Measurements from ENCODE around the gene PPP1R9A.
A peak's percentile ranks its signal among the peaks of the same experiment; 100 is the strongest.

Gene PPP1R9A

DNA sequence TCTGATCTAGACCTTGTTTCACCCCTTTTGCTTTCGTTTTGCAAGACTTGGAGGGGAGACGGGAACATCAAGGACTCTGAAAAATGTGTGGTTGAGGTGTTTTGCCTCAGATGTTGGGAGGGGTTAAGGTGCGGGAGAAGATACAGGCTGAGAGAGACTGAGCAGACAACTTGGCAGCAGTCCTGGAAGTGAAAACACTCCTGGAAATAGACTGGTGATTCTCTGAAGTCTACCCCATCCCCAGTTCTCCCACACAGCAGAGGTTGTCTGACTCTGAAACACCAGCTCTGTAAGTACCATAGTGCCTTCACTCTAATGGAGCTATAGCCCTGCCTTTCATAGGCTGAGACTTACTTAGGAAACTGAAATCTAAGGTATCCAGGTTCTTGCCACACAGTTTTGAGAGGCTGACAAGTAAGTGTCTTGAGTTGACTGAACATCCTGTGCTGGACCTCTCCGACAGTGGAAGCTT is 152.5 kb downstream of the PPP1R9A start:
- no peak overlapping the region for H3K27ac ChIP-seq (ENCODE audit: low read depth, low read length)

DNA sequence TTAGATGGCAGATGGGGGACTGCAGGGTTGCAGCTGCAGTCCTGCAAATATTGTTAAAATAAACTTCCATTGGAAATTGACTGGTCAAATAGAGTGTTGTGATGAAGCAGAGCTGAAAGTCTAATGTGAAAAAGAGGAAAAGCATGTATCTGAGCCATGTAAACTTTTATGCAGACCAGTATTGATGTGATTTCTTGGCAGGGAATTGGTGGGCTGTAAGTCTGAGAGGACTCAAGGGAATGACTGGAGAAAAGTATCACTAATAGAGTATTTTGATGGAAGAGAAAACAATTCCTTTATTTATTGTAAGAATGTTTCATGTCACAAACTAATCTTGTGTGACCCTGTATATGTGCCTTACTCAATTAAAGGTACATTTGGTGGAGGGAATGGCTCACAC is 155.5 kb downstream of the PPP1R9A start:
- no peaks in the 10 kb centered on the region for H3K36me3 ChIP-seq (ENCODE audit: insufficient read depth, low read length)
- H3K4me1 ChIP-seq (ENCODE audit: control insufficient read depth, insufficient read depth, low read length, unreplicated experiment) = peaks cover 4% of the 10 kb centered on the region
- H3K79me2 ChIP-seq (ENCODE audit: control insufficient read depth, insufficient read depth, low read length, unreplicated experiment) = no peaks in the 10 kb centered on the region
- H2AFZ ChIP-seq (ENCODE audit: low read length, unreplicated experiment) = no peak overlapping the region
- H3K27me3 ChIP-seq (ENCODE audit: insufficient read depth, low read length) = no peaks in the 10 kb centered on the region
- H3K27ac ChIP-seq (ENCODE audit: low read depth, low read length) = no peak overlapping the region
- no peak overlapping the region for H3K4me3 ChIP-seq (ENCODE audit: low read depth, low read length)

More for the DNA sequence above, 152.5 kb downstream of the PPP1R9A start:
- Histone ChIP-seq H3K36me3 (ENCODE audit: insufficient read depth, low read length) (no peaks in the 10 kb centered on the region), H3K27me3 (ENCODE audit: insufficient read depth, low read length) (no peaks in the 10 kb centered on the region), H3K4me1 (ENCODE audit: control insufficient read depth, insufficient read depth, low read length, unreplicated experiment) (no peaks in the 10 kb centered on the region), H3K4me3 (ENCODE audit: low read depth, low read length) (no peak overlapping the region), H3K79me2 (ENCODE audit: control insufficient read depth, insufficient read depth, low read length, unreplicated experiment) (no peaks in the 10 kb centered on the region), H2AFZ (ENCODE audit: low read length, unreplicated experiment) (no peak overlapping the region)

DNA sequence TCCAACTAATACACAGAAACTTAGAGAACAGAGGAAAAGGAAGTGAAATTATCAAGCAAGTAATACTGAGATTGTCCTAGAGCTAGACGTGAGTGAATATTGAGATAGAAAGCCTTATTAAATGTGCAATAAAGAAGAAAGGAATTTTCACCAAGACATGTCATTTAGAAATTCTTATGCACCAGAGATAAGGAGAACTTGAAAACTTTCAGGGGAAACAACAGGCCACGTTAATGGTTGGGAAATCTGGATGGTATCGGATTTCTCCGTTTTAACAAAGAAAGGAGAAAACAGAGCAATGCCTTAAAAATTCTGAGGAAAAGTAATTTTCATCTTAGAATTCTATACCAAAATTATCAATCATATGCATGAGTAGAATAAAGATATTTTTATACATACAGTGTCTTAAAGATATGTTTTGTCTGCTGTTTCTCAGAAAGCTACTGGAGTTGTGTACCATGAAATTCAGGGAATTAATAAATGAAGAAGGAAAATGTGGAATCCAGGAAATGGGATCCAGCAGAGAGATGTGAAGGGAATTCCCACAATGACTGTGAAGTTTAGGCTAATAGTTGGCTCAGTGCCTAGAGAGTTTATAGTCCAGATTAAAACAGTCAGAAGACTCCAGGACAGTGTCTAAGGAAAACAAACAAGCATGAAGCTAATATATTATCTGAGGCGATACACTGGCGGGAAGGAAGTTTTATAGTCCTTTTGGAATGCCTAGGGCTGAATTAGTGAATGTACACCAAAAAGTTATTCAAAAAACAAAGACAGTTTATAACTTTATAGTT is 159.5 kb downstream of the PPP1R9A start:
- H3K4me1 ChIP-seq (ENCODE audit: control insufficient read depth, insufficient read depth, low read length, unreplicated experiment) = peaks cover 4% of the 10 kb centered on the region
- H3K4me3 ChIP-seq (ENCODE audit: low read depth, low read length) = no peak overlapping the region
- peak overlapping the region; percentile 54 for H2AFZ ChIP-seq (ENCODE audit: low read length, unreplicated experiment)
- H3K27me3 ChIP-seq (ENCODE audit: insufficient read depth, low read length) = no peaks in the 10 kb centered on the region
- no peaks in the 10 kb centered on the region for H3K79me2 ChIP-seq (ENCODE audit: control insufficient read depth, insufficient read depth, low read length, unreplicated experiment)
- H3K27ac ChIP-seq (ENCODE audit: low read depth, low read length) = peak overlapping the region; percentile 8; the same call in 1 of the 2 replicates
- H3K36me3 ChIP-seq (ENCODE audit: insufficient read depth, low read length) = no peaks in the 10 kb centered on the region

GRCh38 chr7:95088536-95089215 is 181.3 kb downstream of the PPP1R9A start:
- H3K4me3 ChIP-seq (ENCODE audit: low read depth, low read length) = no peak overlapping the region
- H3K79me2 ChIP-seq (ENCODE audit: control insufficient read depth, insufficient read depth, low read length, unreplicated experiment) = no peaks in the 10 kb centered on the region
- H2AFZ ChIP-seq (ENCODE audit: low read length, unreplicated experiment) = no peak overlapping the region
- H3K27me3 ChIP-seq (ENCODE audit: insufficient read depth, low read length) = no peaks in the 10 kb centered on the region
- H3K36me3 ChIP-seq (ENCODE audit: insufficient read depth, low read length) = no peaks in the 10 kb centered on the region
- no peak overlapping the region for H3K27ac ChIP-seq (ENCODE audit: low read depth, low read length)
- H3K4me1 ChIP-seq (ENCODE audit: control insufficient read depth, insufficient read depth, low read length, unreplicated experiment) = no peaks in the 10 kb centered on the region

- Histone ChIP-seq H3K79me2 (ENCODE audit: control insufficient read depth, insufficient read depth, low read length, unreplicated experiment) (no peaks in the 10 kb centered on the region), H3K36me3 (ENCODE audit: insufficient read depth, low read length) (no peaks in the 10 kb centered on the region), H2AFZ (ENCODE audit: low read length, unreplicated experiment) (no peak overlapping the region), H3K4me1 (ENCODE audit: control insufficient read depth, insufficient read depth, low read length, unreplicated experiment) (no peaks in the 10 kb centered on the region), H3K27ac (ENCODE audit: low read depth, low read length) (no peak overlapping the region), H3K27me3 (ENCODE audit: insufficient read depth, low read length) (no peaks in the 10 kb centered on the region), H3K4me3 (ENCODE audit: low read depth, low read length) (no peak overlapping the region)
These were observed 182.3 kb downstream of the PPP1R9A start for GRCh38 chr7:95089414-95090315.

DNA sequence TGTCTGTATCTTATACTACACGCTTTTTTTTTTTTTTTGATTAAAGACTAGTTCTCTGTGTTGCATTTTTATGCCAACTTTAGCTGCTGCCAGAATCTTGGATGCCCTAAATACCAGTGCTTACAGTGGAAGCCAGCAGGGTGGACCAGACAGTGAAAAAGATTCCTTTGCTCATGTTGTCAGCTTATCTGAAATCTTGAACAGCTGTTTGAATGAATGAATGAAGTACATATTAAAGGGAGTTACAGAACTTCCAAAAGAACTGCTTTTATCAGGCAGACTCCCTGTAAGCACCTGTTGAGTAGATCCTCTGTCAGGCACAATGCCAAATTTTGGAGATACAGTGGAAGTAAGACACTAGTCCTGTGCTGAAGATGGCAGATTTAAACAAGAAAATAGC is 184.9 kb downstream of the PPP1R9A start:
- no peak overlapping the region for H2AFZ ChIP-seq (ENCODE audit: low read length, unreplicated experiment)
- H3K27ac ChIP-seq (ENCODE audit: low read depth, low read length) = no peak overlapping the region
- H3K79me2 ChIP-seq (ENCODE audit: control insufficient read depth, insufficient read depth, low read length, unreplicated experiment) = no peaks in the 10 kb centered on the region
- H3K27me3 ChIP-seq (ENCODE audit: insufficient read depth, low read length) = no peaks in the 10 kb centered on the region
- H3K36me3 ChIP-seq (ENCODE audit: insufficient read depth, low read length) = no peaks in the 10 kb centered on the region
- no peaks in the 10 kb centered on the region for H3K4me1 ChIP-seq (ENCODE audit: control insufficient read depth, insufficient read depth, low read length, unreplicated experiment)
- H3K4me3 ChIP-seq (ENCODE audit: low read depth, low read length) = no peak overlapping the region

- Histone ChIP-seq H3K27me3 (ENCODE audit: insufficient read depth, low read length) (no peaks in the 10 kb centered on the region), H3K4me3 (ENCODE audit: low read depth, low read length) (no peak overlapping the region), H3K4me1 (ENCODE audit: control insufficient read depth, insufficient read depth, low read length, unreplicated experiment) (no peaks in the 10 kb centered on the region), H3K36me3 (ENCODE audit: insufficient read depth, low read length) (no peaks in the 10 kb centered on the region), H3K79me2 (ENCODE audit: control insufficient read depth, insufficient read depth, low read length, unreplicated experiment) (no peaks in the 10 kb centered on the region), H3K27ac (ENCODE audit: low read depth, low read length) (no peak overlapping the region), H2AFZ (ENCODE audit: low read length, unreplicated experiment) (no peak overlapping the region)
These were observed 188.0 kb downstream of the PPP1R9A start for GRCh38 chr7:95095259-95095965.

- H3K27me3 ChIP-seq (ENCODE audit: insufficient read depth, low read length) = no peaks in the 10 kb centered on the region
- no peaks in the 10 kb centered on the region for H3K4me1 ChIP-seq (ENCODE audit: control insufficient read depth, insufficient read depth, low read length, unreplicated experiment)
- H3K36me3 ChIP-seq (ENCODE audit: insufficient read depth, low read length) = no peaks in the 10 kb centered on the region
- H3K27ac ChIP-seq (ENCODE audit: low read depth, low read length) = no peak overlapping the region
- H2AFZ ChIP-seq (ENCODE audit: low read length, unreplicated experiment) = no peak overlapping the region
- H3K4me3 ChIP-seq (ENCODE audit: low read depth, low read length) = no peak overlapping the region
- H3K79me2 ChIP-seq (ENCODE audit: control insufficient read depth, insufficient read depth, low read length, unreplicated experiment) = no peaks in the 10 kb centered on the region
These were observed 188.7 kb downstream of the PPP1R9A start for GRCh38 chr7:95095966-95096540.

GRCh38 chr7:95097291-95097690 is 189.9 kb downstream of the PPP1R9A start:
- peaks cover under 1% of the 10 kb centered on the region for H3K4me1 ChIP-seq (ENCODE audit: control insufficient read depth, insufficient read depth, low read length, unreplicated experiment)
- no peak overlapping the region for H3K27ac ChIP-seq (ENCODE audit: low read depth, low read length)
- H3K27me3 ChIP-seq (ENCODE audit: insufficient read depth, low read length) = no peaks in the 10 kb centered on the region

DNA sequence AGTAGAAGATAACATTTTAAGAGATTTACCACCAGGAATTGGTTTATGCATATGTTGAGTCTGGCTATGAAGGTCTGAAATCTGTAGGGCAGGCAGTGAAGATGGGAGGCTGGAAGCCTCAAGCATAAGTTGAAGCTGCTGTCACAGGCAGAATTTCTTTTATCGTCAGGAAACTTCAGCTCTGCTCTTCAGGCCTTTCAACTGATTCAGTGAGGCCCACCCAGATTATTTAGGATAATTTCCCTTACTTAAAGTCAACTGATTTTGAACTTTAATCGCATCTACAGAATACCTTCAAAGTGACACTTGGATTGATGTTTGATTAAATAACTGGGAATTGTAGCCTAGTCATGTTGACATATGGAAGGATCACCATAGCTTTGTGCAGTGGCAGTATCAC is 190.5 kb downstream of the PPP1R9A start:
- H3K27ac ChIP-seq (ENCODE audit: low read depth, low read length) = no peak overlapping the region
- no peaks in the 10 kb centered on the region for H3K79me2 ChIP-seq (ENCODE audit: control insufficient read depth, insufficient read depth, low read length, unreplicated experiment)
- no peaks in the 10 kb centered on the region for H3K36me3 ChIP-seq (ENCODE audit: insufficient read depth, low read length)
- H3K27me3 ChIP-seq (ENCODE audit: insufficient read depth, low read length) = no peaks in the 10 kb centered on the region
- no peak overlapping the region for H2AFZ ChIP-seq (ENCODE audit: low read length, unreplicated experiment)
- H3K4me3 ChIP-seq (ENCODE audit: low read depth, low read length) = no peak overlapping the region
- H3K4me1 ChIP-seq (ENCODE audit: control insufficient read depth, insufficient read depth, low read length, unreplicated experiment) = peaks cover 6% of the 10 kb centered on the region

More at GRCh38 chr7:95097291-95097690, 189.9 kb downstream of the PPP1R9A start:
- Histone ChIP-seq H3K79me2 (ENCODE audit: control insufficient read depth, insufficient read depth, low read length, unreplicated experiment) (no peaks in the 10 kb centered on the region), H3K36me3 (ENCODE audit: insufficient read depth, low read length) (no peaks in the 10 kb centered on the region), H2AFZ (ENCODE audit: low read length, unreplicated experiment) (no peak overlapping the region), H3K4me3 (ENCODE audit: low read depth, low read length) (no peak overlapping the region)
